Smooth muscle cell of the brain vasculature (primary cell): ENCODE measurements around the gene NIPBL.
"Not testable (repeated sequence)": the region's sequence is repeated elsewhere in the genome, so short reads cannot be mapped to it uniquely, and the experiment has no call there.

Experiments used
- DNase-seq: peaks from one replicate; pipeline ENCODE4 v3.0.0-alpha.2; 2012; ENCODE audit warnings: low read depth, low spot score

Gene NIPBL

DNA sequence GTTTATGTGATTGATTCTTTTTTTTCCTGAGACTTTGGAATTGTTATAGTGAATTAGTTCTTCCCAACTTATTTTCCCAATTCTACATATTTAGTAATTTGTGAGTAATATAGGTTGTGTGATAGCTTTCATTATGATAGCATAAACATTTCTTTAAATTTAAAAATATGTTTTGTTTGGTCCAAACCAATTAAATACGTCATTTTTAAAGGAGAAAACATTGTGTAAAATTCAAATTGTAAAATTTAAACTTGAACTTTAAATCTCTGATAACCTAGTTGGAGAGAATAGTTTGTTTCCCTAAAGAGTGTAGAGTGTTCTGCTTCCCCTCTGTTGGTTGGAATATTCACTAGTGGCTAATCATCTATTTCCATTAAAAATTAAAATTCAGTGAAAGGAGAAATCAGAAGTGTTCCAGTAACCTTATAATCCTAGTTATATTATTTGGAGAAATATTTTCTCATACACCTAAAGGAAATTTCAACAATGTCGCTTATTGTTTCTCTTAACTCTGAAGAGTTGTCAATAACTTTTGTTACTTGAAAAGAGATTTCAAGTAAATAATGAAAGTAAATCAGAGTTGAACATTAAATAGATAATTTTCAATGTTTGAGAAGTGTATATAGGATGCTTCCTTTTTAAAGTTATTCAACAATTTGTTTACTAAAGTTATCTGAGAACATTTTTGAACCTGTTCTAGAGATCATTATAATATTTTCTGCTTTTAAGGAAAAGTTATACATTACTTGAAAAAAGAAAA is 2.9 kb downstream of the NIPBL start:
- no peak for DNase-seq

DNA sequence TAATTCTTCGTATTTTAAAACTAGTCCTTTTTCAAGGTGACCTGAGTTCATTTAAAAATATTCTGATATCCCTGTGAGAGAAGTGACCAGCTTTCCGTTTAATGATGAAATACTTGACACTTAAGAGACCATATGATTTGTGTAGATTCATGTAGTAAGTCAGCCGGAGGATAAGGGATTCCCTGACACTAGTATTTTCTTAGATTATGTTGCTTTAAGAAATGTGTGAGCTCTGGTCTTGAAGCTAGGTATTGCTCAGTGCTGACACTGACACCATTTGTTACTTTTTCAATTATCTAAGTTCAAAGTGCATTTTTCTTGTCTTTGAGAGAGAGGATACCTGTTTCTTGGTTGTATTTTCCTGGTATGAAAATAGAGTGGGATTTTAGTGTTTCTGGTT is 4.2 kb downstream of the NIPBL start:
- DNase-seq: no peak

DNA sequence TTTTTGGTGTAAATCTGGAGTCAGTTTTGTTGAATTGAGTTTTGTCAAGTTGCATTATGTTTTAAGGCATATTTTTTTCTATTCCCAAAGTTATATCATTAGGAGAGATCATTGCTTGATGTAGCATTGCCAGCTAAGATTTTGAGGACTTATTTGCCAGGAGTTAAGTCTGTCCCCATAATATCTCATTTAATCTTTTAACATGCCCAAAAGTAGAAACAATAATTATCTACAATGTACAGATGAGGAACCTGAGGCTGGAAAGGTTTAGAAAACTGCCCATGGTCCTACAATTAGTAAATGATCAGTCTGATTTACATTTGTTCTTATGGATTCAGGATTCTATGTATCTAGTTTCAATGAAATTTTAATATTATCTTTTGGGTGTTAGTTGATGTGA is 4.7 kb downstream of the NIPBL start:
- no peak for DNase-seq

DNA sequence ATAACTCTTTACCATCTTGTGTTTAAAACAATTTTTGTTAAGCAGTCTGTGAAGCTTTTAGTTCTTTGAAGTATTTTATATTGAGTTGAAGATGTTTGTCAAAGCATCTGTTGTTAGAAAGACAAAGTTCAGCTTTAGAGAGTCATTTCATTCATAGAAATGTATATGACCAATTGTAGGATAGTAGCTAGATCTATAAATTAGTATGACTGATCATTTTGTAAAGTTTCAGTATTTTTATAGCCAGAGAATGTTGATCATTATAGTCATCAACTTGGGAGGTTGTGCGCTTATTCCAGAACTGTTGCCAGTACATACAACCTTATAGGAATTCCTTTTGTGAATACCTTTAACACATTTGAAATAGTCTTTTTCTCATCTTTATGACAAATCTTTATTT is 5.2 kb downstream of the NIPBL start:
- DNase-seq: no peak

DNA sequence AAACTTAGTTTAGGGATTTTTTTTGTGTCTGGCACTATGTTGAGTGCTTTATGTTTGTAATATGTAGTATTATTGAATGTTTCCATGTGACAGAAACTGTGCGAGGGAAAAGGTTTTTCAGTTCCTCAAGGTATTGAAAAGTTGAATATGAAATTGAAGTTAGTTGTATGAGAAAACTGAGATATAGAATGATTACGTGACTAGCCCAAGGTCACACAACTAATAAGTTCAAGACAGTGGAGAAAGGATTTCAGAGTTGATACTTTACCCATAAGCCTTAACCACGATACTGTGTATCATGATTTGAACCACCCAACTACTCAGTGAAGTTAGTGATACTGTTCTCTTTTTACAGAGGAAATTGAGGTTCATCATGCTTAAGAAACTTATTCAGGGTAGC is 5.7 kb downstream of the NIPBL start:
- DNase-seq: no peak

DNA sequence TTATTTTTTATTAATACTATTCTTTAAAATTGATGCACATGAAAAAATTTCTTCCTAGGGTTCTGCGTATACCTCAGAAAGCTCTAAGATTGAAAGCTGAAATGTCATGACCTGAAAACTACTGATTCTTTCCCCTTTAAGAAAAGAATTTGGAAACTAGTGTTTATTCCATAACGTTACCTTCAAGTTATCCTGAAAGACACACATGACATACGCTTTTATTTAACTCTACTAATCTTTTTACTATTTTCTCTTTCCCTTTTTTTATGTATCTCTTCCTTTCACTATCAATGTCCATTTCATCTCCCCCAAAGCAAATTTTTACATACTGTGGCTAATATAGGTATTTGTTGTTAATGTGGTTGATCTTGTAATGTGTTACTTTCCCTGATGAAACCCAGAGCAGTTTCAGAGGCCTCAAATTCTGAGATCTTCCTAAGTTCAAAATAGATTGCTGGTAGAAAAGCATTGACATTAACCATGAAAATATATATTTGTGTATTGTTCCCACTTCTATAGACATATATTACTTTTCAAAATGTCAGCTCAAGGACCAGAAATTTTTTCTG is 7.4 kb downstream of the NIPBL start:
- DNase-seq: no peak

DNA sequence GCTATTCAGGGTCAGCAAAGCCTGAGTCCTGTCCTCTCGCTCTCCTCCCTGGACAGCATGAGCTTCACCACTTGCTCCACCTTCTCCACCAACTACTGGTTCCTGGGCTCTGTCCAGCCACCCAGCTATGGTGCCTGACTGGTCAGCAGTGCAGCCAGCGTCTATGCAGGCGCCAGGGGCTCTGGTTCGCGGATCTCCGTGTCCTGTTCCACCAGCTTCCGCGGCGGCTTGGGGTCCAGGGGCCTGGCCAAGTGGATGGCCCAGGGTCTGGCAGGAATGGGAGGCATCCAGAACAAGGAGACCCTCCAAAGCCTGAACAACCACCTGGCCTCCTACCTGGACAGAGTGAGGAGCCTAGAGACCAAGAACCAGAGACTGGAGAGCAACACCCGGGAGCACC is 8.6 kb downstream of the NIPBL start:
- DNase-seq: no peak

DNA sequence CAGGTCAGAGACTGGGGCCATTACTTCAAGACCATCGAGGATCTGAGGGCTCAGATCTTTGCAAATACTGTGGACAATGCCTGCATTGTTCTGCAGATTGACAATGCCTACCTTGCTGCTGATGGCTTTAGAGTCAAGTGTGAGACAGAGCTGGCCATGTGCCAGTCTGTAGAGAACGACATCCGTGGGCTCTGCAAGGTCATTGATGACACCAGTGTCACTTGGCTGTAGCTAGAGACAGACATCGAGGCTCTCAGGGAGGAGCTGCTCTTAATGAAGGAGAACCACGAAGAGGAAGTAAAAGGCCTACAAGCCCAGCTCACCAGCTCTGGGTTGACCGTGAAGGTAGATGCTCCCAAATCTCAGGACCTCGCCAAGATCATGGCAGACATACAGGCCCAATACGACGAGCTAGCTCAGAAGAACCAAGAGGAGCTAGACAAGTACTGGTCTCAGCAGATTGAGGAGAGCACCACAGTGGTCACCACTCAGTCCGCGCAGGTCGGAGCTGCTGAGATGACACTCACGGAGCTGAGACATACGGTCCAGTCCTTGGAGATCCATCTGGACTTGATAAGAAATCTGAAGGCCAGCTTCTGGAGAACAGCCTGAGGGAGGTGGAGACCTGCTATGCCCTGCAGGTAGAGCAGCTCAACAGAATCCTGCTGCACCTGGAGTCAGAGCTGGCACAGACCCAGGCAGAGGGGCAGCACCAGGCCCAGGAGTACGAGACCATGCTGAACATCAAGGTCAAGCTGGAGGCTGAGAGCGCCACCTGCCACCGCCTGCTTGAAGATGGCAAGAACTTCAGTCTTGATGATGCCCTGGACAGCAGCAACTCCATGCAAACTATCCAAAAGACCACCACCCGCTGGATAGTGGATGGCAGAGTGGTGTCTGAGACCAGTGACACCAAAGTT is 9.3 kb downstream of the NIPBL start:
- no peak for DNase-seq

DNA sequence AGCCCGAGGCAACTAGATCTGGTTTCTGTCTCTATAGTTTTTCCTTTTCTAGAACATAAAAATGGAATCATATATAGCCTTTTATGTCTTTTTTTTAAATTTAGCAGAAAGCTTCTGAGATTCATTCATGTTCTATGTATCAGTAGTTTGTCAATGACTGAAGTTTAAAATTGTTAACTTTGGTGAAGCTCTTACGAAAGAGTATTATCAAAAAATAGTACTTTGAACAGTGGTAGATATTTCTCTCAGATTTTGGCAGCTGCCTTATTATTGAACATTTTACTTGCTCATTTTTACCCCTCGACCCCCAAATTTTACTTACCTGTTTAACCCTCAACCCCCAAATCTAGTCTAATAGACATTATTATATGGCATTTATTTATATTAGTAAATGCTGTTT is 10.2 kb downstream of the NIPBL start:
- DNase-seq: no peak

DNA sequence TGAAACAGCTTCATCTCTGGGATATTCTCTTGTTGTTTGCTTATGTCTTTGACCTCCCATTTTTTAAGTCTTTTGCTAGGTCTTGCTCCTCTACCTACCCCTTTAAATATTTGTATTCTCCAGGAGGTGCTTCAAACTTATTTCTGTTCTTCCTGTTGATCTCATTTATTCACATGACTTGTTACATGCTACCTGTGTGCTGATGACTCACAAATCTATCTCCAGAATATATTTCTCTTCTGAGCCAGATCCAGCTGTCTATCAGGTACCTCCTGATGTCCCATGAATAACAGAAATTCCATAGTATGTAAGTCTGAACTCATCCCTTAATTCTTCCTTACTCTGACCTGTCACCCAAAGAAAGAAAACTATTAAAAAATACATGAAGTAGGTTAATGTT is 11.0 kb downstream of the NIPBL start:
- no peak for DNase-seq

DNA sequence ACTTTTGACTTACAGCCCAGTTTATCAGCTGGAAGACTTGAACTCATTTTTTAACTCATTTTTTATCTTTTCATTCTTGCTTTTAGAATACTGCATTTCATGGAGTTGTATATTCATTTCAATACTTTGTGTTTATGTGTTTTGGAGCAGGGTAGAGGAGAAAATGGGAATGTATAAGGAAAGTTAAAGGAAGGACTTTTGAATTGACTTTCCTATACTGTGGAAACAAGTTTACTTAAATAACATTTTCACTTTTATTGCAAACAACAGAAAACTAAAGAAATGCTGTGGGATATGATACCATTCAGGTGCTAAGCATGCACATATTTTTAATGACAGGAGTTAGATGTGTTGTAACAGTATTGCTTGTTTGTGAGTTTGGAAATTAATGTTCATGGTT is 11.7 kb downstream of the NIPBL start:
- no peak for DNase-seq

DNA sequence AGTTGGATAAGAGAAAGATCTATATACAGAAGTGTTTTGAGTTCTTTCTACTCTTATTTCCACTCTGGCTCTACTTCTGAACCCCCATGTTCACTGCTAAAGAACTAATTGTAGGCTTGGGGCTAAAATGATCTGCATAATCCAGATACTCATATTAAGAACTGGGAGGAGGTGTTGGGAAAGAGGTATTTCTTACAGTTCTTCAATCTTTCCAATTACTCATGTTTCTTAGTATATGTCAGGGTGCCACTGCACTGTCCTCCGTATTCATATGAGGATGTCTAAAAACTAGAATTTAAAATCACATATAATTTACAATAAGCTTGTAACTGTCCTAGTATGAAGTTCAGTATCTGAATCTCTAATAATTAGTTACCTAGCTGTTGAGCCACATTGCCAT is 12.7 kb downstream of the NIPBL start:
- no peak for DNase-seq

DNA sequence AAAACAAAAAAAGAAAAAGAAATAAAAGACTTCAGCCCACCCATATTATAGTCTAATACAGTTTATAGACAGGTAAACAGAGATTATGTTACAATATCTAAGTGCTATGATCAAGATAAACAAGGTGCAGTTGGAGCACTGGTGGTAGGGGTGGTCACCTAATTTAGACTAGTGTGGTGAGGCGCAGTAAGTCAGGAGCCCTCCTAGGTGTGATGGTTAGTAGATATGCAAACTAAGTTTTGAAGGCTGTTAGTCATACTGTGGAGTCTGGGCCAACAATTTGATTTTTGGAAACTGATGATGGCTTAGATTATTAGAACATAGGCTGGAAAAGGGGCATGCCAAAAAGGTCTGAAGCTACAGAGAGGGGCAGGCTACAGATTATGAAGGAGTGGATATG is 14.7 kb downstream of the NIPBL start:
- DNase-seq: no peak

DNA sequence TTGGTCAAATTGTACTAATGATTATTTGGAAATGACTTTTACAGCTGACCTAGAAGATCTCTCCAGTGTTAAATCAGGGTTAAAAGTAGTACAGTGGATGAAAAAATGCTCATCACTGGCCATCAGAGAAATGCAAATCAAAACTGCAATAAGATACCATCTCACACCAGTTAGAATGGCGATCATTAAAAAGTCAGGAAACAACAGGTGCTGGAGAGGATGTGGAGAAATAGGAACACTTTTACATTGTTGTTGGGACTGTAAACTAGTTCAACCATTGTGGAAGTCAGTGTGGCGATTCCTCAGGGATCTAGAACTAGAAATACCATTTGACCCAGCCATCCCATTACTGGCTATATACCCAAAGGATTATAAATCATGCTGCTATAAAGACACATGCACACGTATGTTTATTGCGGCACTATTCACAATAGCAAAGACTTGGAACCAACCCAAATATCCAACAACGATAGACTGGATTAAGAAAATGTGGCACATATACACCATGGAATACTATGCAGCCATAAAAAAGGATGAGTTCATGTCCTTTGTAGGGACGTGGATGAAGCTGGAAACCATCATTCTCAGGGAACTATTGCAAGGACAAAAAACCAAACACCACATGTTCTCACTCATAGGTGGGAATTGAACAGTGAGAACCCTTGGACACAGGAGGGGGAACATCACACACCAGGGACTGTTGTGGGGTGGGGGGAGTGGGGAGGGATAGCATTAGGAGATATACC is 15.7 kb downstream of the NIPBL start:
- DNase-seq: not testable (repeated sequence)

DNA sequence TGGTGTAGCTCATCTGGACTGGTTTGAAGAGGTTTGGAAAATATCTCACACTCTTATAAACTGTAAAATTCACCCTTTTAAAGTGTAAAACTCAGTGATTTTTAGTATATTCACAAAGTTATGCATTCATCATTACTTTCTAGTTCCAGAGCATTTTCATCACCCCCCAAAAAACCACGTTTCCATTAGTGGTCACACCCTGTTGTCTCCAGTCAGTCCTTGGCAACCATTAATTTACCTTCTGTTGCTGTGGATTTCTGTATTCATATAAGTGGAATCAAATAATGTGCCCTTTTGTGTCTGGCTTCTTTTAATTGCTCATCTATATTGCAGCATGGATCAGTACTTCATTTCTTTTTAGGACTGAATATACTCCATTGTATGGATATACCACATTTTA is 18.4 kb downstream of the NIPBL start:
- DNase-seq: no peak

DNA sequence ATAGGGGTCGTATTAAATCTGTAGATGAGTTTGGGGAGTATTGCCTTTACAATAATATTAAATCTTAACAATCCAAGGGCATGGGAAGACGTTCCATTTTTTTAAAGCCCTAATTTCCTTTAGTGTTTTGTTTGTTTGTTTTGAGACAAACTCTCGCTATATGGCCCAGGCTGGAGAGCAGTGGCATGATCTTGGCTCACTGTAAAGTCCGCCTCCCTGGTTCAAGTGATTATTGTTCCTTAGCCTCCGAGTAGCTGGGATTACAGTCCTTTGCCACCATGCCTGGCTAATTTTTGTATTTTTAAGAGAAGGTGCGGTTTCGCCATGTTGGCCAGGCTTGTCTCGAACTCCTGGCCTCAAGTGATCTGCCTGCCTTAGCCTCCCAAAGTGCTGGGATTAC is 19.9 kb downstream of the NIPBL start:
- DNase-seq: no peak

DNA sequence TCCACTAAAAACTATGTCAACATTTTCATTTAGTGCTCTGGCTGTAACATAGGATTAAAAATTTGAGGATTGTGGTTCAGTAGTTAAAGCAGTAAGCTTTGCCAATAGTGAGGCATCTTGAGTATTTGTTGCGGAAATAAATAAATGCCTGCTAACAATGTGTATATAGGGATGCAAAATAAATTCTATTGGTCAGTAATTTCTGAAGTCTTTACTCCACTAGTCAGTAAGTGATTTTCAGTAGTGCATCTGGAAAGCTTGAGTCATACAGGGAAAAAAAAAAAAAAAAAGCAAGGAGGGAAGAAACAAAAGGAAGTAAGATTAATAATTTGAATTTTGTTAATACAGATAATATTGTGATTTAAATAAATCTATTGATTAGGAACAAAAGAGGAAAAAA is 21.0 kb downstream of the NIPBL start:
- no peak for DNase-seq

DNA sequence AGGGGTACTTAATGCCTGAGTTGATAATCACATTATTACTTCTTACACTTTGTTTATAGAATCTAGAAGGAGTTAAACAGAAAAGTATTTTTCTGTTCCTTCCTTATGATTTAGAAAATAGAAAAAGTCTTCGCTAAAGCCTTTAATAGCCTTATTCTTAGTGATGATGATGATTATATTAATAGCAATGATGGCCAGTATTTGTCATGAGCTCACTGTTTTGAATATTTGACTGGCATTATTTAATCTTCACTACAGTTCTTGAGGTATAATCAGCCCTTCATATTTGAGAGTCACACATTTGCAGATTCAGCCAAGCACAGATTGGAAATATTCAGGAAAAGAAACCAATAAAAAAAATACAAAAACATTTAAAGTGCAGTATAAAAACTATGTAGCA is 23.3 kb downstream of the NIPBL start:
- no peak for DNase-seq

DNA sequence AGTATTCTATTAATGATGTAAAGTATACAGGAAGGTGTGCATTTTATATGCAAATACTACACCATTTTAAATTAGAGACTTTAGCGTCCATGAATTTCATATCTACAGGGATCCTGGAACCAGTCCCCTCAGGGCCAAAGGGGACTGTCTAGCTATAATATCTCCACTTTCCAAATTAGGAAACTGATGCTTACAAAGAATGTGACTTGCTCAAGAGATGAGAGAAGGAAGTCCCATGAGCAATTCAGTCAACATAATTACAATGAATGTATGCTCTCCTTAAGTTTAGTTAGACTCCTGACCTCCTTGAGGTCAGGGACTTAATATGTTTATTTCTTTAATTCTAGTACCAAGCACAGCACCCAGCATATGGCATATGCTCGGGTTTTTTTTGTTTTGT is 23.7 kb downstream of the NIPBL start:
- DNase-seq: no peak

DNA sequence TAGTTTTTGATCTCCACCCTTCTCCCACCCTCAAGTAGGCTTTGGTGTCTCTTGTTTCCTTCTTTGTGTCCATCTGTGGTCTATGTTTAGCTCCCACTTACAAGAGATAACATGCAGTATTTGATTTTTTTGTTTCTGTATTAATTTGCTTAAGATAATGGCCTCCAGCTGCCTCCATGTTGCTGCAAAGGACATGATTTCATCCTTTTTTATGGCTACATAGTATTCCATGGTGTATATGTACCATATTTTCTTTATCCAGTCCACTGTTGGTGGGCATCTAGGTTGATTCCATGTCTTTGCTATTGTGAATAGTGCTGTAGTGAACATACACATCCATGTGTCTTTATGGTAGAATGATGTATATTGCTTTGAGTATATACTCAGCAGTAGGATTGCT is 24.5 kb downstream of the NIPBL start:
- DNase-seq: not testable (repeated sequence)

DNA sequence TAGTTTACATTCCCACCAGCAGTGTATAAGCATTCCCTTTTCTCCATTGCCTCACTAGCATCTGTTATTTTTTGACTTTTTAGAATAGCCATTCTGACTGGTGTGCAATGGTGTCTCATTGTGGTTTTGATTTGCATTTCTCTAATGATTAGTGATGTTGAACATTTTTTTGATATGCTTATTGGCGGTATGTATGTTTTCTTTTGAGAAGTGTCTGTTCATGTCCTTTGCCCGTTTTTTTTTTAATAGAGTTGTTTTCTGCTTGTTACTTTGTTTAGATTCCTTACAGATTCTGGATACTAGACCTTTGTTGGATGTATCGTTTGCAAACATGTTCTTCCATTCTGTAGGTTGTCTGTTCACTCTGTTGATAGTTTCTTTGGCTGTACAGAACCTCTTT is 25.3 kb downstream of the NIPBL start:
- no peak for DNase-seq

DNA sequence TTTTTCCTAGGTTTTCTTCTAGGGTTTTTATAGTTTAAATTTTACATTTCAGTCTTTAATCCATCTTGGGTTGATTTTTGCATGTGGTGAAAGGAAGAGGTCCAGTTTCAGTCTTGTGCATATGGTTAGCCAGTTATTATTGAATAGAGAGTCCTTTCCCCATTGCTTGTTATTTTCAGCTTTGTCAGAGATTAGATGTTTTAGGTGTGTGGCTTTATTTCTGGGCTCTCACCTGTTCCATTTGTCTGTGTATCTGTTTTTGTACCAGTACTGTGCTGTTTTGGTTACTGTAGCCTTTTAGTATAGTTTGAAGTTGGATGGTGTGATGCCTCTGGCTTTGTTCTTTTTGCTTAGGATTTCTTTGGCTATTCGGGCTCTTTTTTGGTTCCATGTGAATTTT is 25.8 kb downstream of the NIPBL start:
- no peak for DNase-seq
